HG03460 (cell line): ENCODE measurements around the gene FAU.
"Not testable (repeated sequence)": the region's sequence is repeated elsewhere in the genome, so short reads cannot be mapped to it uniquely, and the experiment has no call there.

Experiments used
- ATAC-seq: cut with Tn5 transposase; IDR thresholded peaks from one replicate; pipeline ENCODE4 v1.9.1; 2021; ENCODE audit not compliant: unreplicated experiment

Gene FAU

DNA sequence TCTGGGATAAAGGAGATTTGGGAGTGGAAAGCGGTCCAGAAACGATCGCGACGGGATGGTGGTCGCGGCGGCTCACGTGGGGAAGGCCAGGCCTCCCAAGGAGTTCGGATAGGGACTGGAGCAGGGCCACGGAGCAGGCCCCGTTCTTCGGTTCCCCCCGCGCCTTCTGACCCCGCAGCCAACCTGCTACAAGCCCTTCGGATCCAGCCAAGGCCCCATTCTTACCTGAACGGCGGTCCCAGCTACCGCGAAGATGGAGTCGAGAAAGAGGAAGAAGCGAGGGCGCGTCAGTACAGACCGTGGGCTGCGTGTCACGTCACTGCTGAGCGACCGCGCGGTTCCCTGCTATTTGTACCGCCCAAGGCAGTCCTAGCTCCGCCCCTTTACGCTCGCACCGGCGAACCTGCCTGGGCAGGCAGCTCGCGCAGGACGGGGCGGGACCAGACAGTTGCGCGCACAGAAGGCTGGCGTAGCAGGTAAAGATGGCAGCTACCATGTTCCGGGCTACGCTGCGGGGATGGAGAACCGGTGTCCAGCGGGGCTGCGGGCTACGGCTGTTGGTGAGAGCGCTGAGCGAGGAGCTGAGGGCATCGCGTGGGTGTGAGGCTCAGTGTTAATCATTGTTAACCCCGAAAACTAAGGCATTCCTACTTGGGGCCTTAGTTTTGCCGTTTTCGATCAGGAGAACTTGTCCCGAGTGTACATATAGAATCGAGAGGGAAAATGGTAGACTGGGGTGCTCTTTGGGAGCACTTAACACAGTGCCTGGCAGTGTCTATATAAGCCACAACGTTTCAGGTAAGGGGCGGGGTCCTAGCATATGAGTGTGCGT lies at the start of gene FAU, which contains the start of gene MRPL49:
Gene FAU, minus strand, starts transcription at position 270 of the 832 bp plus-strand sequence. CDS start 321 bp downstream, outside the sequence.
Gene MRPL49, plus strand, starts transcription at position 457 of the 832 bp plus-strand sequence. Its CDS starts 26 bp downstream, at position 483.
- ATAC-seq, result peak; percentile 70

- no peak for ATAC-seq
These were observed 48.2 kb upstream of the FAU start, which contains the start of gene SPDYC for GRCh38 chr11:65170058-65170534. SPDYC (plus strand) TSS chr11:65170233; CDS start chr11:65171358, 1,125 bp downstream.

- no peak for ATAC-seq
These were observed 47.3 kb upstream of the FAU start for GRCh38 chr11:65169164-65169641.

GRCh38 chr11:65167656-65168055 lies 45.7 kb upstream of the FAU start:
- ATAC-seq, result no peak

- ATAC-seq, result no peak
These were observed 45.0 kb upstream of the FAU start for GRCh38 chr11:65166893-65167292.

- ATAC-seq, result no peak
These were observed 43.7 kb upstream of the FAU start for GRCh38 chr11:65165410-65166317.

- no peak for ATAC-seq
These were observed 41.8 kb upstream of the FAU start for GRCh38 chr11:65163684-65164083.

GRCh38 chr11:65160643-65161042 lies 38.7 kb upstream of the FAU start:
- ATAC-seq, result no peak

GRCh38 chr11:65159012-65159411 lies 37.1 kb upstream of the FAU start:
- ATAC-seq, result no peak

- no peak for ATAC-seq
These were observed 35.4 kb upstream of the FAU start for GRCh38 chr11:65157336-65157735.

DNA sequence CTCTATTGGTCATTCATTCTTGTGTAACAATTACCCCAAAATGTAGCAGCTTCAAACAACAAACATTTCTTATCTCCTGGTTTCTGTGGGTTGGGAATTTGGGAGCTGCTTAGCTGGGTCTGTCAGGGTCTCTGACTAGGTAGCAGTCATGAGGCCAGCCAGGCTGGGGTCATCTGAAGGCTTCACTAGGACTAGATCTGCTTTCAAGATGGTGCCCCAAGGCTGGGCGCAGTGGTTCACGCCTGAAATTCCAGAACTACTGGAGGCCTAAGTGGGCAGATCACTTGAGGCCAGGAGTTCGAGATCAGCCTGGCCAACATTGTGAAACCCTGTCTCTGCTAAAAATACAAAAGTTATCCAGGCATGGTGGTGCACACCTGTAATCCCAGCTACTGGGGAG lies 35.0 kb upstream of the FAU start:
- no peak for ATAC-seq

DNA sequence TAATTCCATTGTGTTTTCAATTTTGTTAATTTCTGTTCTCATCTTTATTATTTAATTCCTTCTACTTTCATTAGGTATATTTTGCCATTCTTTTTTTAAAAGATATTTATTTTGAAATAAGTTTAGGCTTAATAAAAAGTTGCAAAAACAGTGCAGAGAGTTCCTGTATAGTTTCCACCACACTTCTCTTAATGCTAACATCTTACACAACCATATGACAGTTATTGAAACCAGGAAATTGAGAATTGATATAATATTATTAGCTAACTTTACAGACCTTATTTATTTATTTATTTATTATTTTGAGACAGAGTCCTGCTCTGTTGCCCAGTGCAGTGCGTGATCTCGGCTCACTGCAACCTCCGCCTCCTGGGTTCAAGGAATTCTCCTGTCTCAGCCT lies 34.3 kb upstream of the FAU start:
- ATAC-seq, result no peak

- ATAC-seq, result no peak
These were observed 30.2 kb upstream of the FAU start for GRCh38 chr11:65152122-65152521.

GRCh38 chr11:65151331-65151899 lies 29.5 kb upstream of the FAU start:
- ATAC-seq, result no peak

- no peak for ATAC-seq
These were observed 28.8 kb upstream of the FAU start for GRCh38 chr11:65150509-65151299.

GRCh38 chr11:65150131-65150508 lies 28.2 kb upstream of the FAU start:
- not testable (repeated sequence) for ATAC-seq

GRCh38 chr11:65148657-65149056 lies 26.7 kb upstream of the FAU start:
- no peak for ATAC-seq

- no peak for ATAC-seq
These were observed 25.6 kb upstream of the FAU start for GRCh38 chr11:65147352-65148075.

GRCh38 chr11:65141896-65142494 lies 20.1 kb upstream of the FAU start:
- ATAC-seq, result no peak
